ENCODE measurements around the gene APBB1.

APBB1 gene

DNA sequence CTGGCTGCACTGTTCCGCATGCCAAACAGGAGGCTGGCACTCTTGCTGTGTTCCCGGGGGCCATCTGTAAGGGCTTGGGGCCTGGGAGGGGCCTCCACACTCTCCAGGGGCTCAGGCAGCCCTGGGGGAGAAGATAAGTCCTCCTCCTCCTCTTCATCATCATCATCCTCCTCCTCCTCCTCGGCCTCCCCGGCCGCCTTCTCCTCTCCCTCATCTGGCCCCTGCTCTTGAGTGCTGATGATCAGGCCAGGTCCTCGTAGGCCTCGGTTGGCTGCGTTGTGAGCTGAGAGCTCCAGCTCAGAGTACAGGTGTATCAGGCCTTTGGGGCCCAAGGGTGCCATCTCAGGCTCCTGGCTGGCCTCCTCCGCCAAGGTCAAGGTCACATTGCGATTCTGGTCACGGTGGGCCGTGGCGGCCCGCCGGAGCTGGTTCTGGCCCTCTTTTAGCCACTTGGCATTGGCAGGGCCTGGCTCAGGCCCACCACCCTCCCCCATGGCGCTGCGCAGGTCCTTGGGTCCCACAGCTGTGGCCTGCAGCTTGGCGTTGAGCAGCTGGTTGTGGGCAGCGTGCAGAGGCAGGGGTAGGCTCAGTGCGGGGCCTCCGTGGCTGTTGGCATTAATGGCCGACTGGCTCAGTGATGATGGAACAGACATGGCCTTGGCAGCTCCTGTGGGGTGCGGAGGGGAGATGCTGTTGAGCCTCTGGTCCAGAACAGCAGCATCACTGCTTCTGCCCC lies 8.0 kb downstream of the APBB1 start:
- DNase-seq = no peak
- no peak overlapping the region for H3K27ac ChIP-seq (ENCODE audit: low read length)
- no peak overlapping the region for H2AFZ ChIP-seq (ENCODE audit: low read depth, low read length)
- H3K9ac ChIP-seq (ENCODE audit: low read depth, low read length) = no peak overlapping the region
- no peaks in the 10 kb centered on the region for H3K9me3 ChIP-seq (ENCODE audit: insufficient read depth, low read length, severe bottlenecking)
- no peak for ATAC-seq (ENCODE audit: insufficient read depth, low read depth)
- H4K20me1 ChIP-seq (ENCODE audit: insufficient read depth, low read length) = no peaks in the 10 kb centered on the region
- H3K36me3 ChIP-seq (ENCODE audit: insufficient read depth, low read length) = no peaks in the 10 kb centered on the region
- no peaks in the 10 kb centered on the region for H3K79me2 ChIP-seq (ENCODE audit: insufficient read depth, low read length)
- no peaks in the 10 kb centered on the region for H3K4me1 ChIP-seq (ENCODE audit: insufficient read depth, low read length)
- no peak overlapping the region for H3K4me2 ChIP-seq (ENCODE audit: insufficient read depth, low read length)
- no peak for TF ChIP-seq EZH2 (IDR thresholded peaks at IDR 0.05; ENCODE audit: borderline replicate concordance, low read depth, low read length, severe bottlenecking)
- TF ChIP-seq CTCF (IDR thresholded peaks at IDR 0.05; ENCODE audit: borderline replicate concordance, extremely low read depth, low read length, poor library complexity, severe bottlenecking) = no peak
- H3K4me3 ChIP-seq (ENCODE audit: low read depth in 1 of 2, low read length in 2 of 2) = no peak overlapping the region
- no peaks in the 10 kb centered on the region for H3K27me3 ChIP-seq (ENCODE audit: insufficient read depth, low read length, poor library complexity)

- no peak overlapping the region for H3K9ac ChIP-seq (ENCODE audit: low read depth, low read length)
- no peak for ATAC-seq (ENCODE audit: insufficient read depth, low read depth)
- no peak overlapping the region for H3K4me3 ChIP-seq (ENCODE audit: low read depth in 1 of 2, low read length in 2 of 2)
- no peak for DNase-seq
- H3K27me3 ChIP-seq (ENCODE audit: insufficient read depth, low read length, poor library complexity) = no peaks in the 10 kb centered on the region
- TF ChIP-seq CTCF (IDR thresholded peaks at IDR 0.05; ENCODE audit: borderline replicate concordance, extremely low read depth, low read length, poor library complexity, severe bottlenecking) (no peak), EZH2 (IDR thresholded peaks at IDR 0.05; ENCODE audit: borderline replicate concordance, low read depth, low read length, severe bottlenecking) (no peak)
- no peaks in the 10 kb centered on the region for H3K36me3 ChIP-seq (ENCODE audit: insufficient read depth, low read length)
- peaks cover 37% of the 10 kb centered on the region for H3K4me1 ChIP-seq (ENCODE audit: insufficient read depth, low read length)
- no peak overlapping the region for H2AFZ ChIP-seq (ENCODE audit: low read depth, low read length)
- H3K27ac ChIP-seq (ENCODE audit: low read length) = no peak overlapping the region
- no peaks in the 10 kb centered on the region for H3K79me2 ChIP-seq (ENCODE audit: insufficient read depth, low read length)
- no peak overlapping the region for H3K4me2 ChIP-seq (ENCODE audit: insufficient read depth, low read length)
- no peaks in the 10 kb centered on the region for H3K9me3 ChIP-seq (ENCODE audit: insufficient read depth, low read length, severe bottlenecking)
- peaks cover 13% of the 10 kb centered on the region; the same call in 1 of the 2 replicates for H4K20me1 ChIP-seq (ENCODE audit: insufficient read depth, low read length)
Measured at GRCh38 chr11:6406370-6406769, 12.5 kb downstream of the APBB1 start.

DNA sequence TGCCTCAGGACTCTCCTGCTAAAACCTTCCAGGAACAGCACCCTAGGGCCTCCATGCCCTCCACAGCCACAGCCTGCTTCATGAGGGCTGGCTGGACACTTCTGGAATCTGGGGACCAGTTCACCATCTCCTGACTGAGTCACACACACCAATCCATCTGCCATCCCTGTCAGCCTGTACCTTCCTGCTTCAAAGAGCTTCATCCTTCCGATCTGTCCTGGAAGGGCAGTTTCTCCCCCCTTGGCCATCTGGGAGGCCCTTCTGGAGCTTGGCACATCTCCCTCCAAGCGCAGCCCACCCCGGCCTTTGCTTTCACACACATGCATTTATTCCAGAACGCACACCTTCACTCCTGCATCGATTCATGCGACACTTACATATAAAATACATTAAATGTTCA lies 13.0 kb downstream of the APBB1 start:
- no peak overlapping the region for H3K4me3 ChIP-seq (ENCODE audit: low read depth in 1 of 2, low read length in 2 of 2)
- H3K79me2 ChIP-seq (ENCODE audit: insufficient read depth, low read length) = no peaks in the 10 kb centered on the region
- peaks cover 13% of the 10 kb centered on the region; the same call in 1 of the 2 replicates for H4K20me1 ChIP-seq (ENCODE audit: insufficient read depth, low read length)
- TF ChIP-seq CTCF (IDR thresholded peaks at IDR 0.05; ENCODE audit: borderline replicate concordance, extremely low read depth, low read length, poor library complexity, severe bottlenecking) = no peak
- TF ChIP-seq EZH2 (IDR thresholded peaks at IDR 0.05; ENCODE audit: borderline replicate concordance, low read depth, low read length, severe bottlenecking) = no peak
- no peak overlapping the region for H3K27ac ChIP-seq (ENCODE audit: low read length)
- H2AFZ ChIP-seq (ENCODE audit: low read depth, low read length) = no peak overlapping the region
- H3K4me2 ChIP-seq (ENCODE audit: insufficient read depth, low read length) = no peak overlapping the region
- H3K9me3 ChIP-seq (ENCODE audit: insufficient read depth, low read length, severe bottlenecking) = no peaks in the 10 kb centered on the region
- no peak overlapping the region for H3K9ac ChIP-seq (ENCODE audit: low read depth, low read length)
- no peak for ATAC-seq (ENCODE audit: insufficient read depth, low read depth)
- DNase-seq = no peak
- H3K4me1 ChIP-seq (ENCODE audit: insufficient read depth, low read length) = peaks cover 42% of the 10 kb centered on the region
- H3K36me3 ChIP-seq (ENCODE audit: insufficient read depth, low read length) = no peaks in the 10 kb centered on the region
- no peaks in the 10 kb centered on the region for H3K27me3 ChIP-seq (ENCODE audit: insufficient read depth, low read length, poor library complexity)
